Measurements from ENCODE around the gene IRX3.
A peak's percentile ranks its signal among the peaks of the same experiment; 100 is the strongest.

The IRX3 gene

GRCh38 chr16:54288030-54288834 is 1.6 kb upstream of the IRX3 start:
- TF ChIP-seq GABPA (IDR thresholded peaks at IDR 0.05; ENCODE audit: low read depth) (no peak), CTCF (IDR thresholded peaks at IDR 0.05; ENCODE audit: insufficient read depth, low read length) (no peak)
- Histone ChIP-seq H3K27me3 (ENCODE audit: insufficient read depth, poor library complexity, severe bottlenecking) (peaks cover 25% of the 10 kb centered on the region), H3K27ac (replicated peaks) (no peak overlapping the region), H3K4me3 (replicated peaks; ENCODE audit: insufficient read depth, low read length) (no peak overlapping the region)
- no peak for DNase-seq (ENCODE audit: low read depth in 1 of 2, low spot score in 1 of 2)

DNA sequence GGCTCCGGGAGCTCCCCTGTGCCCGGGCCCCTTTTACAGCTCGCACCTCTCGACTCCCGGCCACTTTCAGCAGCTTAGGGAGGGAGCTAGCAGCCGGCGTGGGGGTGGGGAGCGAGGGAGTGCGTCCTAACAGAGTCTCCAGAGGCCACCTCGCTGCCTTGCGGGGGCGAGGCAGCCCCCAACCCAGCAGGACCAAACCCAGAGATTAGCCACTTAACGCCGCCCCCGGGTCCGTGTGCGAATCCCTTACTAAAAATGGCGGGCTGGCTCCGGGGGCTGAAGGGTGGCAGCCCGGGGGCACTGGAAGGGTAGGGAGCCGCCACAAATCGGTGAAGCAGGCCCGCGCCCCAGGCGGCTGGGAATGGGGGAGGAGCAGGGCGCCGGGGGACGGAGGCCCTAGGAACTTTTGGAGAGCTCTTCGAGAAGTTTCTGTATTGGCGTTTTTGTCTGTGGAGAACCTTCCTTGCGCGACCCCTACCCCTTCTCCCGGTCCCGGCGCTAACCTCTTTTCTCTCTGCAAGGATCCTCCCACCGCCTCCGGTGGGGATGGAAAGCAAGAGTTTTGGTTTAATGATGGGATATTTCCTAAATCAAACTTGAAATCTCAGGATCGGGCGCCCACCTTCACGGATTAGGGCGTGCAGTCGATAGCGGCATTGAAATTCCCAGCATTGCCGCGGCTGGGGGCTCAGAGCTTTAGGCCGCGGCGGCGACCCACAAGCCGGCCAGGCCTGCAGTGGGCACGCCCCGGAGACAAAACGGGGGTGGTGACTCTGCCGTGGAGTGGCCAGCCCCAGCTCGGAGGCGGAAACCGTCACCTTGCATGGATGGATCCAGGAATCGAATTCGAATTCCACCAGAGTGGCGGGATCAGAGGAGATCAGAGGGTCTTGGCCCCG is 793 bp upstream of the IRX3 start:
- TF ChIP-seq POLR2AphosphoS5 (IDR thresholded peaks at IDR 0.05; ENCODE audit: low read depth) (no peak), SPI1 (IDR thresholded peaks at IDR 0.05; ENCODE audit: borderline replicate concordance, low read depth) (no peak), GABPA (IDR thresholded peaks at IDR 0.05; ENCODE audit: low read depth) (no peak), REST (IDR thresholded peaks at IDR 0.05; ENCODE audit: insufficient replicate concordance, low read depth) (no peak), CTCF (IDR thresholded peaks at IDR 0.05; ENCODE audit: insufficient read depth, low read length) (no peak)
- Histone ChIP-seq H3K27me3 (ENCODE audit: insufficient read depth, poor library complexity, severe bottlenecking) (peaks cover 32% of the 10 kb centered on the region), H3K4me3 (replicated peaks; ENCODE audit: insufficient read depth, low read length) (peak overlapping the region; percentile 47), H3K27ac (replicated peaks) (peak overlapping the region; percentile 59)
- DNase-seq (ENCODE audit: low read depth in 1 of 2, low spot score in 1 of 2) = no peak

GRCh38 chr16:54286090-54286365 is 559 bp downstream of the IRX3 start:
- Histone ChIP-seq H3K4me3 (replicated peaks; ENCODE audit: insufficient read depth, low read length) (peak overlapping the region; percentile 47), H3K27me3 (ENCODE audit: insufficient read depth, poor library complexity, severe bottlenecking) (peaks cover 32% of the 10 kb centered on the region), H3K27ac (replicated peaks) (peak overlapping the region; percentile 68)
- peak in 1 of 2 experiments; percentile 60 for DNase-seq (ENCODE audit: low read depth in 1 of 2, low spot score in 1 of 2)
- TF ChIP-seq GABPA (IDR thresholded peaks at IDR 0.05; ENCODE audit: low read depth) = no peak
- no peak for TF ChIP-seq POLR2AphosphoS5 (IDR thresholded peaks at IDR 0.05; ENCODE audit: low read depth)
- TF ChIP-seq REST (IDR thresholded peaks at IDR 0.05; ENCODE audit: insufficient replicate concordance, low read depth) = no peak
- no peak for TF ChIP-seq SPI1 (IDR thresholded peaks at IDR 0.05; ENCODE audit: borderline replicate concordance, low read depth)
- TF ChIP-seq CTCF (IDR thresholded peaks at IDR 0.05; ENCODE audit: insufficient read depth, low read length) = no peak

Data from HL-60 (cell line).